Stimulated activated CD8-positive, alpha-beta memory T cell treated with anti-CD3 and anti-CD28 coated beads, Interleukin-12 subunit alpha, Interleukin-12 subunit beta, amount 100 ng/mL, for 4 hours (primary cell): Measurements from ENCODE around the gene CEP350.
"Not testable (repeated sequence)": the region's sequence is repeated elsewhere in the genome, so short reads cannot be mapped to it uniquely, and the experiment has no call there.

ENCODE experiments used
- DNase-seq: peaks from one replicate; pipeline ENCODE4 v3.0.0-alpha.2; 2020; ENCODE audit warnings: low read depth

Gene CEP350

DNA sequence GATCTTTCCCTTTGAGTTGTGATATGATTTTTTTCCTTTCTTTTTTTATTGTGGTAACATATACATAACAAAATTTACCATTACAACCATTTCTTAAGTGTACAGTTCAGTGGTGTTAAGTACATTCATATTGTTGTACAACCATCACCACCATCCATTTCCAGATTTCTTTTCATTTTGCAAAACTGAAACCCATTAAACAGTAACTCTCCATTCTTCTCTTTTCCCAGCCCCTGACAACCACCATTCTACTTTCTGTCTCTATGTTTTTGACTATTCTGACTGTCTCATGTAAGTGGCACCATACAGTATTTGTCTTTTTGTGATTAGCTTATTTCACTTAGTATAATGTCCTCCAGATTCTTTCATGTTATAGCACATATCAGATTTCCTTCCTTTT, 30.3 kb downstream of the CEP350 start:
- no peak for DNase-seq

DNA sequence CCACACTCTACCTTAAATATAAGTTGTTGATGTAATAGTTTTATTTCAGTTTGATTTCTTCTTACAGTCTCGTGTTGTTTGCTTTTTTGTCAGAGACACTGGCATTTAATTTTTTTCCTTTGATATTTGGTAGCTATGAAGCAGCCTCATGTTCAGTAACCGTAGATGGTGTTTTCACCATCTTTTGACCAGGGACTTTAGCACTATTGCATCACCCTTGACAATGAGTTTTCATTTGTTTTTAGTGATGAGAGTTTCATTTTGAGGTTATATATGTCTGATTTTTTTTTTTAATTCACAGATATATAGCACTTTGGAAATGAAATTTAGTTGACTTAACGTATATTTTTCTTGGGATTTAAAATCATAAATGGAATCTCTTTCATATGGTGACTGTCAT, 36.2 kb downstream of the CEP350 start:
- DNase-seq: no peak

DNA sequence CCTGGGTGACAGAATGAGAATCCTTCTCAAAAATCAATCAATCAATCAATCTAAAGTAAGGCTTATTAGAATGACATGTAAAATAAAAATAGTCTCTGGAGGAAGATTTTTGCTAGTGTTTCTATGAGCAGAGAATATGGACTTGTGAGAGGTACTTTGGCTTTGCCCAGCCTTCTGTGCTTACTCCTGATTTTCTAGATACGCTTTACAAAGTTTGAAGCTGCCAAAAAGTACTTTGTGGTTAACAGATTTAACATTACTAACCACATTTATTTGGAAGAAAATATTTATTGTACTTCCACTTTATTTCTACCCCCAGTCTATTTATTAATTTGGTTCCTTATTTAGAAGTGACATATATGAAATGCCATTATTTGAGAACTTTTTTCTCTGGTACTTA, 41.0 kb downstream of the CEP350 start:
- no peak for DNase-seq

DNA sequence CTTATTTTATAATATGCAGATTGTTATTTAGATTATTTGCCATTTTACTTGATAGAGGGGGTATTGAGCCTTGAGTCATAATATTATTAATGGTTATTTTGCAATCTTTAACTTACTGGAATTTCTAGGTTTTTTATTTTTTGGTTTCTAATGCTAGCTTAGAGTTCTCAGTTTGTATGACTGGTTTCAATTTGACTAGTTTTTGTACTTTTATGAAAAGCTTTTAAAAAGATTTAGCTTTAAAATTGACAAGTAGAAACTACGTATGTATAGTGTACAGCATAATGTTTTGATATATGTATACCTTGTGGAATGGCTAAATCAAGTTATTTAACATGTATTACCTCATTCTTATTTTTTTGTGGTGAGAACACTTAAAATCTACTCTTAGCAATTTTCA, 41.5 kb downstream of the CEP350 start:
- no peak for DNase-seq

DNA sequence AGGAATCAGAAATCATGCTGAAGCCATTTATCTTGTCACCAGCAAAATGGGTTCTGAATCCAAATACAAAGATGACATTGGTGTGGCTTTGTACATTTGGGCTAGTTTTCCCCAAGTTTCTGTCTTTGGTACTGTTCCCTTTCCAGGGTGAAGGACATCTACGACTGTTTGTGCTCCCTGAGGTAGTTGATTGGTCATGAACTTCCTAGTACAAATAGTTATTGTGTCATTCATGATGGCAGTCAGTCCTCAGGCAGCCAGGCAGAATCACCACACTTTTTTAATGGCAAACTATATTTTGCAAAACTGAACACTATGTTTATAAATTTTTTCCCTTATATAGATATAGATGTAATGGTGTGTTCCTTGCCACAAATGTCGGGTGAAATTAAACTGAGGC, 46.0 kb downstream of the CEP350 start:
- no peak for DNase-seq

DNA sequence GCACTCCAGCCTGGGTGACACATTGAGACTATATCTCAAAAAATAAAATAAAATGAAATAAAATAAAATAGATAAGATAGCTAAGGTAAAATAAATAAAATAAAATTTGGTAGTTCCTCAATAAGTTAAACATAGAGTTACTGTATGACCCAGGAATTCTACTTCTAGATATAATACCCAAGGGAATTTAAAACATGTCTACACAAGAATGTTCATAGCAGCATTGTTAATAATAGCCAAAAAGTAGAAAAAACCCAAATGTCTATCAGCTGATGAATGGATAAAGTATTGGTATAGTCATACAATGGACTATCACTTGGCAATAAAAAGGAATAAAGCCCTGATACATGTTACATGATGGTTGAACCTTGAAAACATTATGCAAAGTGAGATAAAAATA, 47.8 kb downstream of the CEP350 start:
- DNase-seq: no peak

DNA sequence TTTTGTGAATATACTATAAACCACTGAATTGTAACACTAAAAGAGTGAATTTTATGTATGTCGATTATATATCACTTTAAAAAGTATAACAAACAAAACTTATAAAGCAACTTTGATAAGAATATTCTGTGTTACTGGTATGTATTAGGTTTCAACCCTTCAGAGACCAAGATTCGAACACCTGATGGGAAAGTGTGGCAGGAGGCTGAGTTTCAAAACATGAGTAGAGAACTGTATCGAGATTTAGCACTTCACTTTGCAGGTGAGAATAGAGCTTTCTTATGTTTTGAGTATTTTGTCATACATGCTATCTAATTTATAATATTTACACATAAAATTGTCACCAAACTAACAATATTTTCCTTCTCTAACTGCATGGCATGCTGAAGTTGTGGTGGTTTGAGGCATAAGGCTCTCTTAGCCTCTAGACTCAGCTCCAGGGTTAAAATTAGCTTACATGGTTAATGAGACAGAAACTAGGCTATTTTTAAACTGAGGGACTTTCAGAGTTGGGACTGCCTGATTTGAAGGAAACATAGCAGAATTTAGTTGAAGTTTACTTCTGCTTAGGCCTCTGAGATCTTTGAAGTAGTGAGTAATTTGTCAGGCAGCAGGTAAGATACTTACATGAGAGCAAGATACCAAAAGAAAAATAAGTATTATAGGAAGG, 48.6 kb downstream of the CEP350 start:
- DNase-seq: no peak

DNA sequence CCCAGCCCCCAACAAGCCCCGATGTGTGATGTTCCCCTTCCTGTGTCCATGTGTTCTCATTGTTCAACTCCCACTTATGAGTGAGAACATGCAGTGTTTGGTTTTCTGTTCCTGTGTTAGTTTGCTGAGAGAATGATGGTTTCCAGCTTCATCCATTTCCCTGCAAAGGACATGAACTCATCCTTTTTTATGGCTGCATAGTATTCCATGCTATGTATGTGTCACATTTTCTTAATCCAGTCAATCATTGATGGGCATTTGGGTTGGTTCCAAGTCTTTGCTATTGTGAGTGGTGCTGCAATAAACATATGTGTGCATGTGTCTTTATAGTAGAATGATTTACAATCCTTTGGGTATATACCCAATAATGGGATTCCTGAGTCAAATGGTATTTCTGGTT, 52.2 kb downstream of the CEP350 start:
- DNase-seq: not testable (repeated sequence)

DNA sequence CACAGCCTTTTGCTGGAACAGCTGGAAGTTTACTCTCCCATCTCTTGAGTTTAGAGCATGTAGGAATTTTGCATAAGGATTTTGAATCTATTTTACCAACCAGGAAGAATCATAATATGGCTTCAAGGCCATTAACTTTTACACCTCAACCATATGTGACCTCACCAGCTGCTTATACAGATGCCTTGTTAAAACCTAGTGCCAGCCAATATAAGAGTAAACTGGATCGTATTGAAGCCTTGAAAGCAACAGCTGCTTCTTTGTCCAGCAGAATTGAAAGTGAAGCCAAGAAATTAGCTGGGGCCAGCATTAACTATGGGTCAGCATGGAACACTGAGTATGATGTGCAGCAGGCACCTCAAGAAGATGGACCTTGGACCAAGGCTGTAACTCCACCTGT, 65.4 kb downstream of the CEP350 start:
- no peak for DNase-seq

DNA sequence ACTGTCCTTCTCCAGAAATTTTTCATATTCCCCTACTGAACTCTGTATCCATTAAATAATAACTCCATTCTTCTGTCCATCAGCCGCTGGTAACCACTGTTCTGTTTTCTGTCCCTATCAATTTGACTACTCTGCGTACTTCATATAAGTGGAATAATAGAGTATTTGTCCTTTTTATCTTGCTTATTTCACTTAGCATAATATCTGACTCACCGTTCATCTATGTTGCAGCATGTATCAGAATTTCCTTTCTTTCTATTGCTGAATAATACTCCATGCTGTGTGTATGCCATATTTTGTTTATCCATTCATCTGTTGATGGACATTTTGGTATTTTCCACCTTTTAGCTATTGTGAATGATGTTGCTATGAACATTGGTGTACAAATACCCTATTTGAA, 71.9 kb downstream of the CEP350 start:
- no peak for DNase-seq

DNA sequence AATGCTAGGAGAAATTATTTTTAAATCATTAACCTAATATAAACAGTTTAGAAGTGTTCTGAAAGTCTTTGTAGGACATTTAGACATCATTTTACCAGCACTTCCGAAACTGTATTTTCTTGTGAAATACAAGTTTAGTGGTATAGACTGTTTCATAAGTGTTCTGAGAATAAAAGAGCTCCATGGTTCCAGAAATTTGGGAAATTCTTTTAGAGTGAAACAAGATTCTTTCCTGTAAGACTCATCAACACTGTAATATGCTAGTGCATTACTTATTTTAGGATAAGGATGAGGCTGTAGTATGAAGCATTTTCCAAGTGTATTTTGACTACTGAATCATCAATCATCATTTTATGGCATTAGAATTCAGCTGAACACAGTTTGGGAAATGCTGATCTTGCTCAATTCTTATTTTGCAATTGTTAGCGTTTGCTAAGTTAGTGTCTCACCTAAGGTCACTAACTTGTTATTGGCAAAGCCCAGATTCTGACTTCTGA, 73.4 kb downstream of the CEP350 start:
- no peak for DNase-seq

DNA sequence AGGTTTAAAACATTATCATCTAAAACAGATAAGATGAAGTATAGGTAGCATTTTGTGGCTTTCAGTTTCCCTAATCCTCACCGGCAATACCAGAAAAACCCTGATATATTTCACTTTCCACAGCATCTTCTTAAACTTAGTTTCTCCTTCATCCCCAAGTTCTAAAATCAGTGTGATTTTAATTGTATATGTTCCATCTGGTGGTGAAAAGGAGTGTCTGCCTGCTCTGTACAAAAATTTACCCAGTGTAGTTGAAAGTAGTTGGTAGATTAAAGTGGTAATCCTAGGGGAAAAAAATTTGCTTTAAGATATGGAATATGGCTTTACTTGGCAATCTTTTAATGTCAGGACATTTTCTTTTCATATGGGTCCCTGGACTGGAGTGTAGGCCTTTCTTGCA, 74.3 kb downstream of the CEP350 start:
- DNase-seq: no peak

DNA sequence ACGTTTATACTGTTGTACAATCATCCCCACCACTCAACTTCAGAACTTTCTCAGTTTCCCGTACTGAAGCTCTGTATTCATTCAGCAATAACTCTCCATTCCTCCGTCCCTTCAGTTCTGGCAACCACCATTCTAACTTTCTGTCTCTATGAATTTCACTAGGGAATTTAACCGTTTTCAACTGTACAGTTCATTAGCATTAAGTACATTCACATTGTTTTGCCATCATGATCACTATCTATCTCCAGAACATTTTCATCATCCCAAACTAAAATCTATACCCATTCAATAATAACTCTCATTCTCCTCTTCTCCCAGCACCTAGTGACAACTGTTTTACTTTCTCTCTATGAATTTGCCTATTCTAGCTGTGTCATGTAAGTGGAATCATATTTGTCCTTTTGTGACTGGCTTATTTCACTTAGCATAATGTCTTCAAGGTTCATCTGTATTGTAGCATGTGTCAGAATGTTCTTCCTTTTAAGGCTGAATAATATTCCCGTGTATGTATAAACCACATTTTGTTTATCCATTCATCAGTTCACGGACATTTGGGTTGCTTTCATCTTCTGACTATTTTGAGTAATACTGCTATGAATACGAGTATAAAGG, 75.0 kb downstream of the CEP350 start:
- DNase-seq: no peak

DNA sequence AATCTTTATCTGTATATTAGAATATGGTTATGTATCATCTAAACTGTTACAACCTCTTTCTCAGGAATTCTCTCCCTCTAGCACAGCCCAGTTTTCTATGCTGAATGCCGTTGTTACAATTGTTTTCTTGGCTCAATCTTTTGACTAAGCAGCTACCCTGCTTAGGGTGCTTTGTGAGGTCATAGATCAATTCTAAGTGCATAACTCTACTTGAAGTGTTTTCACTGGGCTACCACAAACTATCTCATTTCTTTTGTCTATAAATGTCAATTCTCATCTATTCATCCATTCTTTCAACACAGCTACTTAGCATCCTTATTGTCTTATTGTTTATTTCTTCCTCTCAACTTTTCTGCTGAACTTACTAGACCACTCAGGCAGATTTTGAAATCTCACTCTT, 77.1 kb downstream of the CEP350 start:
- DNase-seq: no peak

DNA sequence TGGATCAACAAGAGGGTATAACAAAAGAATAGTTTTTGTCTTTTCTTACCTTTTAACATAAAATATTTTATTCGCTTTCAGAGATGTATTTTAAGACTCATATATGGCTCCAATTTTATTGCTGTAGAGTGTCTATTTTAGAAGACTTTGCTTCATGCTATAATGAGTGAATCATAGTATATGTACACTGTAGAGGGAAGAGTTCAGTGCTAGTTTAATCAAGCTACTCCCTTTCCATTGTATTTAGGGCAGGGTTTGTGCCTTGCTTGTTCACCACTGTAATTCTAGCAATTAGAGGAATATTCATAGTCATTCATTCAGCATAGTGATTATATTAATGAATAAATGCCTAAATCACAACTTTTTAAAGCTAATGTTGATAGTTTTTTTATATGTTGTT, 78.8 kb downstream of the CEP350 start:
- DNase-seq: no peak

DNA sequence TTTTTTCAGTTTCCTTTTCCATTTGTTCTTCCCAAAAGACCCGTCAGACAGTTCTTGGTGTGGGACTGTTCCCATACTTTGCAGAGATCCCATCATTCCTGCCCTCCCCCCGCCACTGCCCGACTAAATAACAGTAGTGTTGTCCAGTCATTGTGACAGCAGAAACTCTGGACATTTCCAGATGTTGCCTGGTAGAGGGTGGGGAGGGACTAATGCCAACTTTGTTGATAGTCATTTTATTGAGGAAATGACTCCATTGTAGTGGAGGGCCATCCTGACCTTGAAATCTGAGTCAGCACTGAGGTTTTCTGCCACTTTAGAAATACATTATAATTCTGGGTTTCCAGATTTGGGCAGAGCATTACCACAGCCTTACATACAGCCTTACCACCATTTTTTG, 85.4 kb downstream of the CEP350 start:
- no peak for DNase-seq

DNA sequence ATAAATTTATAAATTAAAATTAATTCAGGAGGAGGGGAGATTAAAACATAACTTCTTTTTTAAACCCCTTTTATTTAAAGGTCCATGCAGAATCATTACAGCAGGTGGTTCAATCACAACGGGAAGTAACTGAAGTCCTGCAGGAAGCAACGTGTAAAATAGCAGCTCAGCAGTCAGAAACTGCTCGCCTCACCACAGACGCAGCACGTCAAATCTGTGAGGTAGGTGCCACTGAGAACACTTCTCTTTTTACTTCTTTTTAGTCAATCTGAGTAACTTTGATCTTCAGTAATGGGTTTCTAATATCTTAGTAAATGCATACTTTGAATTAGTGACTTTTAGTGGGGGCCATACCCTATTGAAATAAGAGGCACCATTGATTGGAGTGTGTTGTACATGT, 87.0 kb downstream of the CEP350 start:
- DNase-seq: no peak

DNA sequence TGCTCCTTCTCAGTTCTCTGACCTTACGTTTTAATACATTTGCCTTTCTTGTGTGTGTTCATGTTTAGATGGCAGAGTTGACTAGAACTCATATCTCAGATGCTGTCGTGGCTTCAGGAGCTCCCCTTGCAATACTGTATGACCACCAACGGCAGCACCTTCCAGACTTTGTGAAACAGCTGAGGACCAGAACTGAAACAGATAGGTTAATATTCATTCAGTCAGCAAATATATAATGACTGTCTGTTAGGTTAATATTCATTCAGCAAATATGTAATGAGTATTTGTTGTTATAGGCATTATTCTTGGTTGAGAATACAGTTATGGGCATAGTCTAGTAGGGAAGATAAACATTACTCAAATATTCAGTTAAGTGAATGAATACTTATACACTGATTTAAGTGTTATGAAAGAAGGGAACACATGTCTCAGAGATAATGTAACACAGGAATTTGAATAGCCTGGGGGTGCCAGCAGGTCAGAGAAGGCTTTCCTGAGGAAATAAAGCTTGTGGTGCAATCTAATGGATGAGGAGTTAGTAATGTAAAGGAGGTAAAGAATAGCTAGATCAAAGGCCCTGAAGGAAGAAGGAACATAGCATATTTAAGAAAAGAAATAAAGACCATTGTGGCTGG, 88.5 kb downstream of the CEP350 start:
- DNase-seq: no peak

DNA sequence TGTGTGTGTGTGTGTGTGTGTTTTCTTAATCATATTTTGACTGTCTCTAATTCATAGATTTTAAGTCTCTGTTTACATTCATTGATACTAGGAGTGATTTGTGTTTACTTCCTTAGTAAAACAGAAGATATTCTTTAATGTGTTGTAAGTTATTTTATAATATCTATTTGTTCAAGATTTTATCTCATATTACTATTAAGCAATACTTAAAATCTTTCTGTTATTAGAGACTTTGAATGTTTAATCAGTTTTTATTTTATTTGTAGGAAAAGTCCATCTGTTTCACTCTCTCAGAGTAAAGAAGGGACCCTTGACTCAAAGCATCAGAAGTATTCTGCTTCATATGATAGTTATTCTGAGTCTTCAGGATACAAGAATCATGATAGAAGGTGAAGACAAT, 89.2 kb downstream of the CEP350 start:
- no peak for DNase-seq

DNA sequence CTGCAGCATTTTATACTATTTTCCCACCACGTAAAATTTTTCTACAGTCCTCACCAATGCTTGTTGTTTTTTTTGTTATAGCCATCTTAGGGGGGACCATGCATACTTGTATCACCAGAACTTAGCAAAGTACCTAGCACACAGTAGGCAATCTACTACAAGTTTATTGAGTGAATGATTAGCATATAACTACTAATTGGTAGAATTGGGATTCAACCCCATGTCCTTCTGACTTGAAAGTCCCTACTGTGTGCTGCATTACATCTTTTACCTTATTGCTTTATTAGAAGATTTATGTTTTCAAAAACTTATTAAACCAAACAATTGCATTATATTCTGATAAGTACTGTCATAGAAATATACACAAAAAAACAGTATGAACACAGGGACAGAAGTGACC, 92.1 kb downstream of the CEP350 start:
- no peak for DNase-seq

DNA sequence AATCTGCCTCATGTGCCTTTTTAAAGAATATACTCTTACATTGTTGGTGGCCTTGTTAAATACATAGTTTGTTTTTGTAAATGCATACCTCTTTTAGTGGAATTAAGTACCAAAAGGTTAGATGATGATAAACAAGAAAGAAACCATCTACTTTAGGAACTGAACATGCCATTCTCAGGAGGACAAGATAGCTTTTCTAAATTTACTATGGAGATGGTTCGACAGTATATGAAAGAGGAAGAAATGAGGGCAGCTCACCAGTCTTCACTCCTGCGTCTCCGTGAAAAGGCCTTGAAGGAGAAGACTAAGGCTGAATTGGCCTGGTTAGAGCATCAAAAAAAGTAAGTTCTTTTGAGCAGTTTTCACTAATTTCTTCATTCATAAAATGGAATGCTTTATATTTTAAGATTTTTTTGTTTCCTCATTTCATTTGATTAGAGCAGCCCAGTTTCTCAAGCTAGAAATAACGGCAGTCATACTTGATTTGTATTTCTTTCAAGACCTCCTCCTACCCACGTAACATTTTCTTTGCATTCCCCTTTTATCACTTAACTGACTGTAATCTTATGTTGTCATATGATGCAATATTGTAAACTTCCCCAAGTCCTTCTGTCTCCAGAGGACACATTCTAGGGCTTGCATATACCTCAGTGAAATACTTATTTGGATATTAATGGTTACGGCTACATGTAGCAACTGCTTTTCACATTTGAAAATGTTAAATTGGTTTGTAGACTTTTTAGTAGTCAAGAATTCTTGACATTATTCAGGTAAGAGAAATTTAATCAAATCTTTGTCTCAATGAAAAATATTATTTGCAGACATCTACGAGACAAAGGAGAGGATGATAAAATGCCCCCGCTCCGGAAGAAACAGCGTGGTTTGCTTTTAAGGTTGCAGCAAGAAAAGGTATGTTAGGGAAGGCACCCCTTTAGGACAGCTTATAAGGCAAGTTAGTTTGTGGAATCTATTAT, 99.3 kb downstream of the CEP350 start:
- no peak for DNase-seq

DNA sequence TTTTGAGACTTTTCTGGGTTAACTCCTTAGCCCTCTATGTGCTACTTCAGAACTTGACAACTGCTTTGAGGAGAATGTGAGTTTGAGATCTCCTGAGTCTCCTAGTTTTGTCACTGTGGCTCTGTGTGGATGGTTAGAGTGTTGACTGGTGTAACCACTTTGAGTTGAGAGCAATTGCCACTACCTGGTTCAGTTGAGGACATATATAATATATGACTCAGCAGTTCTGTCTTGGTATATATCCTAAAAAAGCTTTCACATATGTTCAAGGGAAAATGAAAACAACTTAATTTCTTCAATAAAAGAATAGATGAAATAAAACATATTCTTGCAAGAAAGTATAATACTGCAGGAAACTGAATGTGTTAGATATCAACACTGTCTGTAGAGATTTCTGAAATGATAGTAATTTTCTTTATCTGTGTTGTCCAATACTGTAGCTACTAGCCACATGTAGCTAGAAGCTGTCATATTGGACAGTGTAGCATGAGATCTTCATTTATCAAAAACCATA, 103.3 kb downstream of the CEP350 start:
- DNase-seq: no peak
